AG04450 (cell line): ENCODE measurements around the gene ARHGAP26. TPM values are rescaled to one million over a fixed set of nuclear protein-coding genes. Genes with fewer than 3 reads are reported as not detected.

ENCODE experiments used
- CTCF ChIA-PET: fragments of 300-600, 350-600 bp; formaldehyde crosslinking; extraction: SDS; loops from one replicate; lab custom pipeline; 2022; ENCODE audit warnings: antibody characterized with exemption, inconsistent platforms; lab: Charles Lee
- POLR2A ChIA-PET: fragments of 350-600 bp; formaldehyde crosslinking; extraction: SDS; loops from one replicate; lab custom pipeline; 2021; ENCODE audit warnings: antibody characterized with exemption, inconsistent platforms; lab: Yijun Ruan, JAX
- DNase-seq: peaks from one replicate; pipeline ENCODE4 v3.0.0-alpha.2; 2011; ENCODE audit warnings: low read depth, low spot score
- H3K27ac ChIP-seq: one replicate; pipeline ENCODE4 v1.5.1; 2012; ENCODE audit warnings: low read depth, low read length, control low read depth
- H3K27me3 ChIP-seq: one replicate; pipeline ENCODE4 v1.6.0; 2012; ENCODE audit warnings: low read length; ENCODE audit not compliant: control insufficient read depth, insufficient read depth
- H3K4me3 ChIP-seq: 2 replicates; pipeline ENCODE4 v1.5.1; 2011; ENCODE audit warnings: mild to moderate bottlenecking, low read depth, low read length, control low read depth
- H3K9me3 ChIP-seq: 2 replicates; pipeline ENCODE4 v1.5.1; 2012; ENCODE audit warnings: low read length; ENCODE audit not compliant: control insufficient read depth, insufficient read depth
- CTCF ChIP-seq: IDR thresholded peaks from 2 replicates; pipeline ENCODE4 v1.5.1; 2011; ENCODE audit warnings: low read depth, low read length, control low read depth, inconsistent platforms
- polyA plus RNA-seq: library from polyadenylated mRNA; depleted of rRNA; stranded (reverse); fragments of >200 nt; gene quantifications from 2 replicates; pipeline ENCODE4 v1.2.3, GENCODE V29; 2011

ARHGAP26 gene
- polyA plus RNA-seq, 1 experiment, result 0.56 TPM

GRCh38 chr5:143187495-143187894 is 417.3 kb downstream of the ARHGAP26 start:
- no peak for TF ChIP-seq CTCF
- H3K9me3 ChIP-seq, result no peaks in the 10 kb centered on the region; the same call in 1 of the 2 replicates
- no peak for DNase-seq
- ChIA-PET CTCF (no interaction called here), POLR2A (no interaction called here)
- no peaks in the 10 kb centered on the region for H3K27me3 ChIP-seq
- H3K4me3 ChIP-seq, result no peak overlapping the region
- H3K27ac ChIP-seq, result no peak overlapping the region

- no peak overlapping the region for H3K4me3 ChIP-seq
- TF ChIP-seq CTCF, result no peak
- no peaks in the 10 kb centered on the region; the same call in 1 of the 2 replicates for H3K9me3 ChIP-seq
- CTCF ChIA-PET, result no interaction called here
- POLR2A ChIA-PET, result no interaction called here
- DNase-seq, result no peak
- H3K27me3 ChIP-seq, result no peaks in the 10 kb centered on the region
- no peak overlapping the region for H3K27ac ChIP-seq
These were observed 417.9 kb downstream of the ARHGAP26 start for GRCh38 chr5:143188083-143188482.

GRCh38 chr5:143188692-143189091 is 418.5 kb downstream of the ARHGAP26 start:
- Histone ChIP-seq H3K4me3 (no peak overlapping the region), H3K27ac (no peak overlapping the region), H3K9me3 (no peaks in the 10 kb centered on the region; the same call in 1 of the 2 replicates), H3K27me3 (no peaks in the 10 kb centered on the region)
- DNase-seq, result no peak
- ChIA-PET CTCF (interaction anchor here (1.9 kb wide), 1 partner anchor 215 kb away, joined by 7 read pairs; the partner anchor contains the start of gene NR3C1), POLR2A (no interaction called here)
- no peak for TF ChIP-seq CTCF

- H3K27ac ChIP-seq, result no peak overlapping the region
- DNase-seq, result no peak
- POLR2A ChIA-PET, result interaction anchor here (0.7 kb wide), 1 partner anchor 124 kb away, joined by 3 read pairs; no protein-coding TSS in a partner anchor
These were observed 420.2 kb downstream of the ARHGAP26 start for GRCh38 chr5:143190260-143190810.

More at GRCh38 chr5:143190260-143190810, 420.2 kb downstream of the ARHGAP26 start:
- TF ChIP-seq CTCF, result no peak
- CTCF ChIA-PET, result interaction anchor here (1.9 kb wide), 1 partner anchor 213 kb away, joined by 7 read pairs; the partner anchor contains the start of gene NR3C1
- H3K27me3 ChIP-seq, result no peaks in the 10 kb centered on the region
- no peaks in the 10 kb centered on the region; the same call in 1 of the 2 replicates for H3K9me3 ChIP-seq
- no peak overlapping the region for H3K4me3 ChIP-seq
